ENCODE measurements around the gene ATCAY.

ATCAY gene

GRCh38 chr19:3880471-3881271 is at the start of gene ATCAY:
ATCAY (plus strand) TSS chr19:3880685; CDS start chr19:3885768, 5,083 bp downstream.
- peak in 4 of 14 donors; percentile 8 to 82 (median 23) for DNase-seq

- no peak for DNase-seq
Observed at GRCh38 chr19:3831601-3832000, 48.9 kb upstream of the ATCAY start.

- no peak for DNase-seq
Observed at GRCh38 chr19:3832001-3832400, 48.5 kb upstream of the ATCAY start.

GRCh38 chr19:3833578-3834348 is 46.7 kb upstream of the ATCAY start:
- no peak for DNase-seq

GRCh38 chr19:3834349-3835054 is 46.0 kb upstream of the ATCAY start:
- DNase-seq = no peak

- DNase-seq = no peak
Observed at GRCh38 chr19:3835055-3835435, 45.4 kb upstream of the ATCAY start.

- no peak for DNase-seq
Observed at GRCh38 chr19:3836887-3837286, 43.6 kb upstream of the ATCAY start.

- no peak for DNase-seq
Observed at GRCh38 chr19:3837332-3837731, 43.2 kb upstream of the ATCAY start.

GRCh38 chr19:3837922-3838321 is 42.6 kb upstream of the ATCAY start:
- DNase-seq = no peak

- DNase-seq = no peak
Observed at GRCh38 chr19:3838661-3839060, 41.8 kb upstream of the ATCAY start.

GRCh38 chr19:3839941-3840340 is 40.5 kb upstream of the ATCAY start:
- DNase-seq = no peak

- DNase-seq = no peak
Observed at GRCh38 chr19:3840804-3841203, 39.7 kb upstream of the ATCAY start.

GRCh38 chr19:3842948-3843347 is 37.5 kb upstream of the ATCAY start:
- DNase-seq = no peak

- no peak for DNase-seq
Observed at GRCh38 chr19:3844596-3844995, 35.9 kb upstream of the ATCAY start.

GRCh38 chr19:3849092-3849491 is 31.4 kb upstream of the ATCAY start:
- no peak for DNase-seq

- DNase-seq = no peak
Observed at GRCh38 chr19:3849787-3850186, 30.7 kb upstream of the ATCAY start.

- no peak for DNase-seq
Observed at GRCh38 chr19:3850320-3850972, 30.0 kb upstream of the ATCAY start.

GRCh38 chr19:3851254-3852176 is 29.0 kb upstream of the ATCAY start:
- no peak for DNase-seq

- no peak for DNase-seq
Observed at GRCh38 chr19:3852177-3852511, 28.3 kb upstream of the ATCAY start.

- no peak for DNase-seq
Observed at GRCh38 chr19:3852614-3853254, 27.8 kb upstream of the ATCAY start.

GRCh38 chr19:3855320-3855719 is 25.2 kb upstream of the ATCAY start:
- no peak for DNase-seq
